D721Med (cell line): ENCODE data around the gene ZBTB45.
A peak's percentile ranks its signal among the peaks of the same experiment; 100 is the strongest.

Source experiments
- DNase-seq: peaks from one replicate; pipeline ENCODE4 v3.0.0; 2011; ENCODE audit warnings: low spot score; ENCODE audit not compliant: insufficient read length
- FAIRE-seq: peaks from 2 replicates; lab custom pipeline; 2011; peaks lifted over from hg19 to GRCh38; lab: Jason Lieb, UNC
- TF ChIP-seq, protein P1 (sequence below): IDR thresholded peaks from 2 replicates; pipeline ENCODE4 v1.5.1; 2012; ENCODE audit warnings: mild to moderate bottlenecking, control low read depth; ENCODE audit not compliant: insufficient read depth; ENCODE audit errors: missing control alignments

ZBTB45 gene

DNA sequence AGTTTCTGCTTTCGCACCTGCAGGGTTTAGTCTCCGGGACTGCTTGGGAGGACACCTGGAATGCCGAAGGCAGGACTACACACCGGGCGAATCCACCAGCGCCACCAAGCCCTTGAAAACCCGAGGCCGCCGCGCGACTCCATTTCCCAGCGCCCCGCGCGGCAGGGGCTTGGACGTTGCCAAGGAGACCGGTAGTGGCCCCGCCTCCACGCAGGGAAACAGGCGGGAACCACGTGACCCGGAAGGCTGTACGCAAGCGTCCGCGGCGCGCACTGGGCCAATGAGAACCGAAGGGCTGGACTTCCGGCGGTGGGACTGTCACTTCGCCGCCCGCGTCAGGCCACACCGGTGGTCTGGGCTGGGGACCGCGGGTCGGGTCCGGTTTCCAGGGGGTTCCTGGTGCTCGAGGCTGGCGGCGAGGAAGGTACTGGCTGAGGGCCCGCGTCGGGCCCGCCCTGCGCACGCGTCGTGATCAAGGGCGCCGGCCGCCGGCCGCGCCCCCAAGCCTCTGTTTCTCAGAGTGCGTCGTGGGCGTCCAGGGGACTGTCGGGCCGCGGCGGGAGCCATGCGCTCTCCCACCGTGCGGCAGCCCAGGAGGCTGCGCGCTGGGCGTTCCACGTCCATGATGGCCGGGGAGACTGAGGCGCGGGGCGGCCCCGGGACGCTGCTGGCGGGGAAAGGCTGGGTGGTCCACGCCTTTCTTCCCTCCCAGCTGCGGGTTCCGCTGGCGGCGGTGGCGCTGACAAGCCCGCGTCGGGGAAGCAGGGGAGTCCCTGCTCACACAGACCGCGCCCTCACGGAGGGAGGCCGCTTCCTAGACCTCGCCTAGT is 52.6 kb downstream of the ZBTB45 start, which contains the start of gene ZNF324:
ZNF324 (plus strand) TSS at position 321 of the 830 bp plus-strand sequence. CDS start 2,106 bp downstream, outside the sequence.
- TF ChIP-seq, protein P1, sequence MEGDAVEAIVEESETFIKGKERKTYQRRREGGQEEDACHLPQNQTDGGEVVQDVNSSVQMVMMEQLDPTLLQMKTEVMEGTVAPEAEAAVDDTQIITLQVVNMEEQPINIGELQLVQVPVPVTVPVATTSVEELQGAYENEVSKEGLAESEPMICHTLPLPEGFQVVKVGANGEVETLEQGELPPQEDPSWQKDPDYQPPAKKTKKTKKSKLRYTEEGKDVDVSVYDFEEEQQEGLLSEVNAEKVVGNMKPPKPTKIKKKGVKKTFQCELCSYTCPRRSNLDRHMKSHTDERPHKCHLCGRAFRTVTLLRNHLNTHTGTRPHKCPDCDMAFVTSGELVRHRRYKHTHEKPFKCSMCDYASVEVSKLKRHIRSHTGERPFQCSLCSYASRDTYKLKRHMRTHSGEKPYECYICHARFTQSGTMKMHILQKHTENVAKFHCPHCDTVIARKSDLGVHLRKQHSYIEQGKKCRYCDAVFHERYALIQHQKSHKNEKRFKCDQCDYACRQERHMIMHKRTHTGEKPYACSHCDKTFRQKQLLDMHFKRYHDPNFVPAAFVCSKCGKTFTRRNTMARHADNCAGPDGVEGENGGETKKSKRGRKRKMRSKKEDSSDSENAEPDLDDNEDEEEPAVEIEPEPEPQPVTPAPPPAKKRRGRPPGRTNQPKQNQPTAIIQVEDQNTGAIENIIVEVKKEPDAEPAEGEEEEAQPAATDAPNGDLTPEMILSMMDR, result no peak
- FAIRE-seq, result no peak
- DNase-seq, result peak; percentile 84

DNA sequence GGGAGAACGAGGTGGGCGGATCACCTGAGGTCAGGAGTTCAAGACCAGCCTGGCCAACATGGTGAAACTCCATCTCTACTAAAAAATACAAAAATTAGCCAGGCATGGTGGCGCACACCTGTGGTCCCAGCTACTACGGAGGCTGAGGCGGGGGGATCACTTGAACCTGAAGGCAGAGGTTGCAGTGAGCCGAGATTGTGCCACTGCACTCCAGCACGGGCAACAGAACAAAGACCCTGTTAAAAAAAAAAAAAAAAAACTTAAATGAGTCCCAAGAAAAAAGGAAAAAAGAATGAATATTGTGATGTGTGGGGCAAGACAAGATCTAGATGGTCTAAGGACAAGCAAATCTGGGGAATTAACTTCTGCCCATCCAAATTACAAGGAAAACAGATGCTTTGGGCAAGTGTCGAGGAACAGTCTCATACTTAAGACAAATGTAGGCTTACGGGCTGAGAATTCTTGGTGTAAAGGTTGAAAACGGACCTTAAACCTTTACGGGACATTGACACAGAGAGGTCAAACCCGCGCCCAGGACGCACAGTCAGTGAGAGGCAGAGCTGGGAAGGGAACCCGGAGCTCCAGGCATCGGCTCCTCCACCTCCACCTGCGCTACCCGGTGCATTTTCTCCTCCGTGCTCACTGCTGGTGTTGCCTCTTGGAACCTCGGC is 53.4 kb downstream of the ZBTB45 start:
- TF ChIP-seq, protein P1, result no peak
- FAIRE-seq (no peak), DNase-seq (no peak)
